Pancreas (tissue), 10 donors: ENCODE measurements around the gene KARS1. TPM values are rescaled to one million over a fixed set of nuclear protein-coding genes. Genes with fewer than 3 reads are reported as not detected.

Experiments used
- ATAC-seq, 4 donors: fragments of 200-7000 bp; cut with Tn5 transposase; one replicate each; pipeline versions ENCODE4 v1.8.0 to v1.9.1; 2020; ENCODE audit warnings: mild to moderate bottlenecking in 4 of 4, moderate library complexity in 4 of 4
- DNase-seq, 6 donors: peaks; one replicate each; pipeline ENCODE4 v3.0.0-alpha.2; 2020
- FAIRE-seq: peaks from 2 replicates; lab custom pipeline; 2012; peaks lifted over from hg19 to GRCh38; lab: Jason Lieb, UNC
- H3K27ac ChIP-seq, 4 donors: fragments of 200-600 bp; sonication (generic); 1 replicate in 3 of 4; 2 replicates in 1 of 4; pipeline versions ENCODE4 v1.5.0 to v1.8.0; 2020
- H3K27me3 ChIP-seq, 4 donors: fragments of 200-600 bp; one replicate each; pipeline ENCODE4 v1.8.0; 2021
- H3K36me3 ChIP-seq, 3 donors: fragments of 200-600 bp; sonication (generic) in 1 of 3; one replicate each; pipeline versions ENCODE4 v1.5.0 to v1.8.0; 2020 to 2021
- H3K4me1 ChIP-seq, 3 donors: fragments of 200-600 bp; one replicate each; pipeline ENCODE4 v1.8.0; 2021
- H3K4me3 ChIP-seq, 4 donors: fragments of 200-600 bp; sonication (generic) in 2 of 4; one replicate each; pipeline versions ENCODE4 v1.5.0 to v1.8.0; 2020 to 2021
- H3K9me3 ChIP-seq, 4 donors: fragments of 200-600 bp; one replicate each; pipeline ENCODE4 v1.8.0; 2021
- WGBS, 2 donors: extraction: QIAGEN DNeasy Blood & Tissue Kit; methylation state at CpG; one replicate each; pipeline ENCODE4 v1.1.7; 2013; 5-methylcytosine and 5-hydroxymethylcytosine counted together
- intact Hi-C, 3 donors: fragments of 100-400 bp; cut with DNase I; formaldehyde crosslinking; loops; one replicate each; pipeline versions ENCODE4 v1.11.1 to v1.14.2; 2022
- polyA plus RNA-seq, 2 donors: library from polyadenylated mRNA; stranded (reverse); fragments of 200-250 nt; gene quantifications; one replicate each; pipeline ENCODE4 v1.2.3, GENCODE V29; 2013
- total RNA-seq, 6 donors: library from RNA; stranded (reverse); fragmentation: NEBNext Ultra II Directional in 4 of 6; extraction: Animal tissue kit (Norgen Biotek cat#: 25700) in 4 of 6; gene quantifications; one replicate each; pipeline versions ENCODE4 v1.2.1 to v1.2.4, GENCODE V29; 2021 to 2023
- TF ChIP-seq, protein P1 (sequence below), 4 donors: fragments of 200-600 bp; sonication (generic) in 3 of 4; IDR thresholded peaks; one replicate each; pipeline versions ENCODE4 v1.5.0 to v1.8.0; 2021; ENCODE audit warnings: antibody characterized with exemption in 4 of 4
- donor health status: healthy with polysubstance abuse.
- donor health status: DM: no; HTN: no; CAD: no; lungs with moderate emphysema.
- donor health status: DM: no; HTN: no; CAD: no.
- donor health status: control.
- donor health status: control.
- donor health status: Bipolar disorder and iron deficiency.
- donor health status: DM: yes; HTN: yes; CAD: no.
- donor health status: DM: no; HTN: no; CAD: no.
- donor health status: DM: no; HTN: no; CAD: no.
- donor health status: DM: yes; HTN: yes; CAD: no.

Gene KARS1
- total and polyA plus RNA-seq, 8 donors = 47.2 to 70.7 (median 58.5) TPM

GRCh38 chr16:75640598-75640997 is 6.9 kb downstream of the KARS1 start:
- peaks cover 0 to 11% (median 8%) of the 10 kb centered on the region in 3 donors for H3K4me1 ChIP-seq
- TF ChIP-seq, protein P1, sequence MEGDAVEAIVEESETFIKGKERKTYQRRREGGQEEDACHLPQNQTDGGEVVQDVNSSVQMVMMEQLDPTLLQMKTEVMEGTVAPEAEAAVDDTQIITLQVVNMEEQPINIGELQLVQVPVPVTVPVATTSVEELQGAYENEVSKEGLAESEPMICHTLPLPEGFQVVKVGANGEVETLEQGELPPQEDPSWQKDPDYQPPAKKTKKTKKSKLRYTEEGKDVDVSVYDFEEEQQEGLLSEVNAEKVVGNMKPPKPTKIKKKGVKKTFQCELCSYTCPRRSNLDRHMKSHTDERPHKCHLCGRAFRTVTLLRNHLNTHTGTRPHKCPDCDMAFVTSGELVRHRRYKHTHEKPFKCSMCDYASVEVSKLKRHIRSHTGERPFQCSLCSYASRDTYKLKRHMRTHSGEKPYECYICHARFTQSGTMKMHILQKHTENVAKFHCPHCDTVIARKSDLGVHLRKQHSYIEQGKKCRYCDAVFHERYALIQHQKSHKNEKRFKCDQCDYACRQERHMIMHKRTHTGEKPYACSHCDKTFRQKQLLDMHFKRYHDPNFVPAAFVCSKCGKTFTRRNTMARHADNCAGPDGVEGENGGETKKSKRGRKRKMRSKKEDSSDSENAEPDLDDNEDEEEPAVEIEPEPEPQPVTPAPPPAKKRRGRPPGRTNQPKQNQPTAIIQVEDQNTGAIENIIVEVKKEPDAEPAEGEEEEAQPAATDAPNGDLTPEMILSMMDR (IDR thresholded peaks at IDR 0.05) = no peak
- H3K4me3 ChIP-seq = no peak overlapping the region
- FAIRE-seq (no peak), DNase-seq (no peak), ATAC-seq (no peak)
- H3K27ac ChIP-seq = no peak overlapping the region
- 84 to 89% methylated on average over 6 of the region's 6 CpGs for WGBS, 2 donors
- H3K36me3 ChIP-seq = peaks cover 5 to 44% (median 28%) of the 10 kb centered on the region in 3 donors
- H3K9me3 ChIP-seq = no peaks in the 10 kb centered on the region
- intact Hi-C loops = loop anchor here in 1 of 3 donors (5.0 kb wide), 1 partner anchor 127 kb away; no protein-coding TSS in a partner anchor
- no peaks in the 10 kb centered on the region for H3K27me3 ChIP-seq

GRCh38 chr16:75635036-75635435 is 12.4 kb downstream of the KARS1 start:
- no peaks in the 10 kb centered on the region for H3K9me3 ChIP-seq
- no peak for DNase-seq
- H3K36me3 ChIP-seq = peaks cover 7 to 74% (median 52%) of the 10 kb centered on the region in 3 donors
- 89% methylated on average over 3 of the region's 3 CpGs for WGBS, 2 donors
- FAIRE-seq = no peak
- H3K4me3 ChIP-seq = no peak overlapping the region
- intact Hi-C loops = no loop called here
- no peaks in the 10 kb centered on the region for H3K4me1 ChIP-seq
- no peak for ATAC-seq
- TF ChIP-seq, protein P1 (IDR thresholded peaks at IDR 0.05) = no peak
- no peaks in the 10 kb centered on the region for H3K27me3 ChIP-seq
- H3K27ac ChIP-seq = no peak overlapping the region

DNA sequence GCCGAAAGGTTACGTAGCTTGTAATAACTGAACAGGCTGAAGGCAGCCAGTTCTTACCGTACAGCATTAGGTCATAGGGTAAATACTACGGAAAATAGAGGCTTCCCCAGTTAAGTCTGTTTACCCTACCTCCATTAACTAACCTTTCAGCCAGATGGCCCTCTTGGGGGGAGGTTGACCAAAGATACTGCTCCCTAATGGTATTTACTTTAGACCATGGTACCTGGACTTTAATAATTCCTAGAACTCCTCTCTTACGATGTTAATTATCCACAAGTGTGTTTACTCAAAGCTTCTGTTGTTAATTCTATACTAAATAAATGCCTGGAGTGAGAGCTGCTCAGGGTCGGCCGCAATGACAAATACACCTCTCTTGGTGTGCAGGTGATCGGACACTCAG is 14.6 kb downstream of the KARS1 start:
- Histone ChIP-seq H3K27me3 (no peaks in the 10 kb centered on the region), H3K4me1 (no peaks in the 10 kb centered on the region), H3K9me3 (no peaks in the 10 kb centered on the region), H3K27ac (no peak overlapping the region), H3K36me3 (peaks cover 7 to 83% (median 58%) of the 10 kb centered on the region in 3 donors), H3K4me3 (no peak overlapping the region)
- DNase-seq (no peak), FAIRE-seq (no peak), ATAC-seq (peak in 2 of 4 donors; percentile 57 to 67)
- 74 to 81% methylated on average over 8 of the region's 8 CpGs for WGBS, 2 donors
- TF ChIP-seq, protein P1 (IDR thresholded peaks at IDR 0.05) = no peak
- intact Hi-C loops = no loop called here

- TF ChIP-seq, protein P1 (IDR thresholded peaks at IDR 0.05) = no peak
- no peak overlapping the region for H3K27ac ChIP-seq
- H3K9me3 ChIP-seq = no peaks in the 10 kb centered on the region
- WGBS, 2 donors = 91 to 92% methylated on average over 3 of the region's 3 CpGs
- no peaks in the 10 kb centered on the region for H3K4me1 ChIP-seq
- no peak for DNase-seq
- FAIRE-seq = no peak
- no peak overlapping the region for H3K4me3 ChIP-seq
- intact Hi-C loops = no loop called here
- no peaks in the 10 kb centered on the region for H3K27me3 ChIP-seq
- peaks cover 2 to 72% (median 55%) of the 10 kb centered on the region in 3 donors for H3K36me3 ChIP-seq
- ATAC-seq = no peak
These were observed 17.4 kb downstream of the KARS1 start for GRCh38 chr16:75630052-75630451.

- H3K4me3 ChIP-seq = no peak overlapping the region
- H3K9me3 ChIP-seq = no peaks in the 10 kb centered on the region
- FAIRE-seq (no peak), ATAC-seq (no peak), DNase-seq (no peak)
- no peaks in the 10 kb centered on the region for H3K27me3 ChIP-seq
- WGBS, 2 donors = 94% methylated on average over 10 of the region's 10 CpGs
- H3K27ac ChIP-seq = no peak overlapping the region
- peaks cover 0 to 69% (median 46%) of the 10 kb centered on the region in 3 donors for H3K36me3 ChIP-seq
- H3K4me1 ChIP-seq = no peaks in the 10 kb centered on the region
- TF ChIP-seq, protein P1 (IDR thresholded peaks at IDR 0.05) = no peak
- intact Hi-C loops = loop anchor here in 1 of 3 donors (10.0 kb wide), 1 partner anchor 154 kb away; no protein-coding TSS in a partner anchor
These were observed 18.3 kb downstream of the KARS1 start for GRCh38 chr16:75629132-75629531.
